ENCODE measurements around the gene CXorf66.
"Not testable (repeated sequence)": the region's sequence is repeated elsewhere in the genome, so short reads cannot be mapped to it uniquely, and the experiment has no call there.

CXorf66 gene, protein sequence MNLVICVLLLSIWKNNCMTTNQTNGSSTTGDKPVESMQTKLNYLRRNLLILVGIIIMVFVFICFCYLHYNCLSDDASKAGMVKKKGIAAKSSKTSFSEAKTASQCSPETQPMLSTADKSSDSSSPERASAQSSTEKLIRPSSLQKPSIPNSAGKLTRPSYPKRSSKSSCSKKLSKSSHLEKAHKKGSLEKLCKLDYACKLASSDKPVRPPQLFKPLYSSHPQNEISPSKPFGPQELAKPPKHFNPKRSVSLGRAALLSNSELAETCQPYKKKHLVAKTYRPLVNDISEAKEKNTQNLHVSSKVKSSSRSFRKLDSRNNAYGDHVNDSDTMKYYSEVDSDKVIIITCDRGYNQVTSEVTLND

DNA sequence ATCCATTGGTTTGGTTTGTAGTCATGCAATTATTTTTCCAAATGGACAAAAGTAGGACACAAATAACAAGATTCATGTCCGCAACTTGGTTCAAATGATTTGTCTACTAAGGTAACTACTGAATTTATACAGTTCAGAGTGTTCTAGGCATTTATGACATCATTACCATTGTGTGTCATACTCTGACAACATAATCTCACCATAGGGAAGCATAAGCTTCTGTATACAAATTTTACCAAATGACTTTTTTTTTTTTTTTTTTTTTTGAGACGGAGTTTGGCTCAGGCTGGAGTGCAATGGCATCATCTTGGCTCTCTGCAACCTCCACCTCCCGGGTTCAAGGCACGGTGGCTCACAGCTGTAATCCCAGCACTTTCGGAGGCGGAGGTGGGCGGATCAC, at the start of gene CXorf66:
TSS of gene CXorf66 (minus strand) at position 101 of the 400 bp plus-strand sequence. CDS start at position 76, 25 bp downstream.
- no peak for DNase-seq (ENCODE audit: insufficient read length, low spot score)

DNA sequence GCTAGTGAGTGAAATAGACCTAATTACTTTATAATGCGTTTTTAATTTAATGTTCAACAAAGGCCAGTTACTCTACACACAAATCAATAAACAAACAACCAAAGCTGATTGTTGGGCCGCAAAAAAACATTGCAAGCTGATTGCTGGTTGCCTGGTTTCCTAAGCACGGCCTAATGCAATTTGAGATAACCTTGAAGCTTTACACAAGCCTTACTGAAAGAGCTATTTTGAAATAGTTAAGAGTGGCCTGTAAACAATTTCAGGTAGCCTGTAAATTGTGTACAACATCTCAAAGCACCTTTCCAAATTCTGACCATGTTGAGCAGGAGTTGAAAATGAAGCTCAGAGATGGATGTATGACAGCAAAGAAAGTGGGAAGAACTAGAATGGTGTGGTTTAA, 17.5 kb upstream of the CXorf66 start:
- DNase-seq (ENCODE audit: insufficient read length, low spot score) (no peak), FAIRE-seq (no peak)

More for the DNA sequence above, at the start of gene CXorf66:
- FAIRE-seq, result no peak

DNA sequence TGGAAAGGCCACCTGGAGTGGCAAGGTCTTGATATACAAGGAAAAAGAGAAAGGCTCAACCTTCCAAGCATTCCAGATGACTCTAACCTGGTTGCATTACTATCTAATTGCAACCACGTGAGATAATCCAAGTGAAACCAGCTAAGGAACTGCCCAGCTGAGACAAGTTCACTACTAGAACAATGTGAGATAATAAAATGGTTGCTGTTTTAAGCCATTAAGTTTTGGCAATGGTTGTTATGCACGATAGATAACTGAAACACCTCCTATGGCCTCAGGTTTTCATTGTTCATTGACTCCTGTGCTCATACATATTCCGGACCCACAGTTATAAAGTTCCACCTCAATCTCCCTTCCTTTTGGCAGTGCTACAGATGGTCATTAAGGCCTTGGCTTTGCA, 9.2 kb upstream of the CXorf66 start:
- DNase-seq (ENCODE audit: insufficient read length, low spot score) (no peak), FAIRE-seq (no peak)

DNA sequence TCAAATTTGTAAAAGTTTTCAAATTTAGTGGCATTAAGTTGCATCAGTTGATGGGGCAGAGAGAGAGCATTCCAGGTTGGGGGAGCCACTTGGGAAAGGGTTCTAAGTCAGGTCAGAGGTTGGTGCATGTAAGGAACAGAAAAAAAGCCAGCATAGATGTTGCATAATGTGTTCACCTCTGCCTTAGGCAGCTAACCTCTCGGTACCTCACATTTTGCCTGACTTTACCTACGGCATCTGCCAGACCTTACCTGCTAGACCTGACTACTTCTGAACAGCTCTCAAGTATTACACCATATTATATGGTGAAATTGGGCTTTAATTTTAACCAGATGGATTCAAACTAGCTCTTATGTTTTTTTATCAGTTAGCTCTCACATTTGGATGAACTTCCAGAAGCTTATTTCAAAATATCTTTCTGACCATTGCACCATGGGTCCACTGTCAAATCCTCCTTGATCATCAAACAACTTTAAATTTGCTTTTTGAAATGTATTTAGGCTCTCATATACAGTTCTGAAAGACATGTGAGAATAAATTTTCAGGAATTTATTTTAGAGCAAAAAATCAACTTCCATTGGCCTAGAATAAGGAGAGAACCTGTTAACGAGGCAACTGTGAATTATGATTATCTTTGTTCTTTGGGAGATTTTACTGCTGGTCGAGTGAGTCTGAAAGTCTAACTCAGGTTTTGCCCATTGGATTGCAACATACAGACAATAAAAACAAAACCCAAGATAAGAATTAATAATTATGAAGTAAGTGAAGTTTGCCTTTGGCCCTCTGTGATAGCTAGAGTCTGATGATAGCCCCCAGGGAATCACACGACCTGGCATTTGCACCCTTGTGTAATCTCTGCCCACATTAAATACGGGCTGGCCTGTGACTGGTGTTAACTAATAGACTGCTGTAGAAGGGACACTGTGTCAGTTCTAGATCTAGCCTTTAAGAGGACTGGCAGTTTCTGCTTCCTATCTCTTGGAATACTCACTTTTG, 7.6 kb upstream of the CXorf66 start:
- FAIRE-seq (no peak), DNase-seq (ENCODE audit: insufficient read length, low spot score) (no peak)

DNA sequence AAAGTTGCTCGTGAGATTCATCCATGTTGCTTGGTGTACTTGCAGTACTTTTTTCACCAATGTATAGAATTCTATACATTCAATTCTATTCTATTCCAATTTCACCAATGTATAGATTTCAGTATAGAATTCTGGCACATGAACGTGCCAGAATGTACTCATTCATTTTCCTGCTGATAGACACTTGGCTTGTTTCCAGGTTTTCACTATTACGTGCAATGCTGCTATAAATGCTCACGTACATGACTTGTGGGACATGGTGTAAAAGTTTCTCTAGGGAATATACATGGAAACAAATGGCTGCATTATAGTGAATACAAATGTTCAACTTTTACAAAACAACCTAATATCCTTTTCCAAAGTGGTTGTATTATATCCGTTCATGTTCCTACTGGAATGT, 6.8 kb upstream of the CXorf66 start:
- FAIRE-seq, result no peak

DNA sequence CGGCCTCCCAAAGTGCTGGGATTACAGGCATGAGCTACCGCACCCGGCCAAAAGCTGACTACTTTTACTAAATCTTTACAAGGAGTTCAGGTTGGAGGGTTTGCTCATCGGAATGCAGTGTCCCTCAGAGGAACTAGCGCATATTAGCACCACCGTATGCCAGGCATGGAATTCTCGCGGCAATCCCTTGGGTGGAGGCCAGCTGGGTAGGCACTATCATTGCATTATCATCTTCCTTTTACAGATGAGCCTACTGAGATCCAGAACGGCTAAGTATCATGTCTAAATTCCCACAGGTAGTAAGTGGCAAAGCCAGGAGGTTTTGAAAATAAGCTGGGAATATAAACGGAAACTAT, 6.1 kb upstream of the CXorf66 start:
- DNase-seq (ENCODE audit: insufficient read length, low spot score), result no peak
- FAIRE-seq, result no peak

More for the DNA sequence above, 6.8 kb upstream of the CXorf66 start:
- no peak for DNase-seq (ENCODE audit: insufficient read length, low spot score)

DNA sequence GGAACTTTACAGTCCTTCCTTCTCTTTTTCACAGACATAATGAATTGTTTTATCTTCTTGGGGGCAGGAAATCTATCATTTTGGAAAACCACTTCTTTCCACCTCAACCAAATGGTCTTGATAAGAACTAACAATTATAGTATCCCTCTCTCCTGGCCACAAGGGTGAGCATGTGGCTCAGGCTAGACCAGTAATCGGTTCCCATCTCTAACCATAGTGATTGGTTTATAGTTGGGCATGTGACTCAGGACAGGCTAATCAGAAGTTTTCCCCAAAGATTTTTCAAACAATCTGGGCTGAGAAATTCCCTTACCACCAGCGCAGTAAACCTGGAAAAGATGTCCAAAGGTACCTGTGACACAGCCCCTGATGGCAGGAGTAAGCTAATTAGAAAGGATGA, 4.0 kb upstream of the CXorf66 start:
- no peak for FAIRE-seq
- no peak for DNase-seq (ENCODE audit: insufficient read length, low spot score)

DNA sequence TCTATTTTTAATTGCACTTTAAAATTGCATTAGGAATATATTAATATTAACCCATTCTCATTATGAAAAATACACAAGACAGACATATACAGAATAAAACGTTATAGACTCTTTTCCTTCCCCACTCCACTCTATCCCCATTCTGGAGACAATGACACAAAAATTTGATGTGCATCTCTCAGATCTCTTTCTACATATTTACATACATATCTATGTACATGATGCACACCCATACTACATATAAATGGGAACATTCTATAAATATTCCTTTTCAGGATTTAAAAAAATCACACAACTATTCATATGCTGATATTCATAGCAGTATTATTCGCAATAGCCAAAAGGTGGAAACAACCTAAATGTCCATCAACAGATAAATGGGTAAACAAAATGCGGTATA, 2.4 kb upstream of the CXorf66 start:
- no peak for FAIRE-seq
- no peak for DNase-seq (ENCODE audit: insufficient read length, low spot score)

DNA sequence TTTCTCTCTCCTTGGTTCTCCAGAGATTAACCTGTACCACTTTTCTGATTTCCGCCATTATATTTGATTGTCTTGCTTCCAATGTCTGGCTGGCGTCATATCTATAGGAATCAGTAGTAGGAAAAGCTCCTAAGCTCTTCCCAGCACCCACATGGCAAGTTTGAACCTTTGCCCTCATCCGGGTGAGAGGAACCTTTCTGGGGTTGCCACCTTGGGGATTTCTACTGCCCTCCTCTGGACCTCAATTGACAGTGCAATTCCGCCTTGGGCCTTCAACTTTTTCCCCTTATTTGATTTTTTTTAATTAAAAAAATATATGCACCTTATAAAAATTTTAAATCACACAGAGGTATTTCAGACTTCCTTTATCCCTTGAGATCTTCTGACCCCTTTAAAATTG, 2.0 kb upstream of the CXorf66 start:
- peak; percentile 0 for DNase-seq (ENCODE audit: insufficient read length, low spot score)
- FAIRE-seq, result peak; percentile 37

DNA sequence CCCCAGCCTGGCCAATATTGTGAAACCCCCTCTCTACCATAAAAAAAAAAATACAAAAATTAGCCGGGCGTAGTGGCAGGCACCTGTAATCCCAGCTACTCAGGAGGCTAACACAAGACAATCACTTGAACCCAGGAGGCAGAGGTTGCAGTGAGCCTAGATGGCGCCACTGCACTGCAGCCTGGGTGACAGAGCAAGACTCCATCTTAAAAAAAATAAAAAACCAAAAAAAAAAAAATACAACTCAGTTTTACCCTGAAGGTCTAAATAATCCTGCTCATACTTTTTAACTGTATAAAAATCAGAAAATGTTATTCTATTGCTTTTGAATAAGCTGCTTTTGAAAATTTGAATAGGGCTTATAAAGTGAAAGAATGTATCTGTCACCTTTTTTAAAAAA, 838 bp upstream of the CXorf66 start:
- not testable (repeated sequence) for DNase-seq (ENCODE audit: insufficient read length, low spot score); FAIRE-seq

DNA sequence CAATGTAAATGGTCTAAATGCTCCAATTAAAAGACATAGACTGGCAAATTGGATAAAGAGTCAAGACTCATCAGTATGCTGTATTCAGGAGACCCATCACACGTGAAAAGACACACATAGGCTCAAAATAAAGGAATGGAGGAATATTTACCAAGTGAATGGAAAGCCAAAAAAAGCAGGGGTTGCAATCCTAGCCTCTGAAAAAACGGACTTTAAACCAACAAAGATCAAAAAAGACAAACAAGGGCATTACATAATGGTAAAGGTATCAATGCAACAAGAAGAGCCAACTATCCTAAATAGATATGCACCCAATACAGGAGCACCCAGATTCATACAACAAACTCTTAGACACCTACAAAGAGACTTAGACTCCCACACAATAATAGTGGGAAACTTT, 4.2 kb downstream of the CXorf66 start:
- not testable (repeated sequence) for DNase-seq (ENCODE audit: insufficient read length, low spot score); FAIRE-seq

DNA sequence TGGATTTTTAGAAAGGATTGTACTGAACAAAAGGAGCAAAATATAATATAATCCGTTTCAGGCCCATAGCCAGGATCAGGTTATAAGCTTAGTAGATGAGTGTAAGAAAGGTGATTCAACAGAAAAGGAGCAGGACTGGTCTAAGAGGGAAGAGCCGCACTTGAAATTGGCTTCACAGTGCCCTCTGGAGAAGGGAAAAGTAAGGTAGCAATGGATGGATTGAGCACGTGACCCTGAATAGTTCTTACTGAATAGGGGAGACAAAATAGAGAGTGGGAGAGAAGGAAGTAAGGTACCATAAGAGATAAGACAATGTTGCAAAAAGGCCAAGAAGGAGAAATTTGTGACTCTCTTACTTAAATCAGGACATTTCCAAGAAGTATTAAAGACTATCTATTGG, 15.6 kb downstream of the CXorf66 start:
- no peak for FAIRE-seq
- no peak for DNase-seq (ENCODE audit: insufficient read length, low spot score)

DNA sequence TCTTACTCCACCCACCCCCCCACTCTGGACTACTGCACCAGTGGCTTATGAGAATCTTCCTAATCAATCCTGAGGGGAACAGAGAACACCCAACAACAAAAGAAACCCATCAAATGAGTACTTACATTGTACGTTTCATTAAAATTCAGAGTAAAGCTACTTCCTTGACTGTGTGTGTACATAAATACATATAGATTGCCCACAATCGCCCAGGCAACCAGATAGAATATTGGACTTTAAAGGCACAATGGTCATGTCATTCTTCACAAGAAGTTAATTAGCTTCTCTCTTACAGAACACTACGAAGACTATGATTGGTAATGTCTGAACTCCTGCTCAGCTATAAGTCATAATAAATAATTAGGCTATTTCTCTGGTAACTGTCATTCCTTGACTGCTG, 20.2 kb downstream of the CXorf66 start:
- DNase-seq (ENCODE audit: insufficient read length, low spot score) (no peak), FAIRE-seq (no peak)

DNA sequence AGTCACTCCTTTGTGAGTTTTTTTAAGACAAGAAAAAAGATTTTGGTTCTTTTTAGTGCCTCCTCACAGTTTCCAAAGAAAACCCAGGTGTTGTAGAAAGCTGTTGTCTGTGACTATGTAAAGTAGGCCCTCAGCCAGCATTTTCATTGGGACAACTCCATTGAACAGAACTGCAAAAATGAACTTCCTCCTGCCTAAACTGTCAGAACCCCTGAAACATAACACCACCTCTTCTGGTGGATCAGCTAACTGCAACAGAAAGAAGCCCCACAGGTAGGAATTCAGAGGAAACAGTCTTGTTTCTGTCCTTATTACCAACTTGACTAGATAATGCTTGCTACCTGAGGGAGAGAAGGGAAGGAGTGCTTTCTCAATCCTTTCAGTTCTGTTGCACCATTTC, 29.1 kb downstream of the CXorf66 start:
- FAIRE-seq (no peak), DNase-seq (ENCODE audit: insufficient read length, low spot score) (no peak)

DNA sequence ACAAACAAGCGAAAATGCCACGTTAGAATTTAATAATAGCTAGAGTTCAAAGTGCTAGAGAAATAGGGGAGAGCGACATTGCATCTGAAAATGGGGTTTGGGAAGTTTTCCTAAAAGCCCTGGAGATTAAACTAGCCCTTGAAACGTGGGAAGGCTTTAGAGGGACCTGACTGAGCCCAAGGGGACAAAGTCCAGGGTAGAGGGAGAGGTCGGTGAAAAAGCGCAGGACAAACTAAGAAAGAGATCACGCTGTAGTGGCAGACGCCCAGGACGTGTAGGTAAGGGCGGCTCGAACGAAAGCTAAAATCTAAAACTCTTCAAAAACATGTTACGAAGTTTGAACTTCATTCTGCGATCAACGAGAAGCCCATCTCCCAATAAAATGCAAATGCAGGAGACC, 31.4 kb downstream of the CXorf66 start:
- FAIRE-seq, result no peak
- no peak for DNase-seq (ENCODE audit: insufficient read length, low spot score)

DNA sequence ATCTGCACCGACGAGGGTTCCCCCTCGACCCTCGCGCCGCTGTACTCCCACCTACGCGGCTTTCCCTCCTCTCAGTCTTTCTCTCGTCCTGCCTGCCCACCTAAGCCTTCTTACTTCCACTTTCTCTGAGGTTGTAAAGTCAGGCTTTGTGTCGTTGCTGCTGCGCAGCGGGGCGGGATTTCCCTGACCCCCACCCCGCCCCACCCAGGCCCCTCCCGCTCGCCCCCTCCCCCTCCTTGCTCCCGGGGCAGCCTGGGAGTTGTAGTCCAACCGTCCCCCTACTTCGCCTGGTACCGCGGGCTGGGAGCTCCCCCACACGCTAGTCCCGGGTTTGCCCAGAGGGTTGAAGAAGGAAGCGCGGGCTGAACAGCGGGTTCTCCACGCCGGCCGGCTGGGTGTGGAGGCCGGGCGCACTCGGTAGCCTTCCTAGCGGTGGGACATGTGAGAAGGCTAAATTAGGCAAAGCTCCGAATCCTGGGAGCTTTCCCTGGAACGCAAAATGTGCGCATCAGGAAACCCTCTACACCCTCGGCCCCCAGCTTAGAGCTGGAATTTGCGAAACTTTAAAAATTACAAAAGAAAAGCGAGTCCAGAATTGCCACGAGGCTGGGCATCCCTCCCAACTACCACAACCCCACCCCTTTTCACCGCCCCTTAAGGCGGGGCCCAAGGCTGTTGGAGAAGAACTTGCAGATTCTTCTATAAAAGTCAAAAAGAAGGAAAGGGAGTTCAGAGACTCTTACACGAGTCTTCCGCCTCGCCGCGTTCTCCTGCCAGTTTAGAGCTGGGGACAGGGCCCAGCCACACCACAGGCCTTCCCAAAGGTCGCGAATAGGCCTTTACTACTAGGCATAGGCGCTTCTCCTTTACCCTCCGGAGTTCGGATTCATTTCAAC, 32.2 kb downstream of the CXorf66 start, which contains the start of gene ATP11C:
TSS of gene ATP11C (minus strand) at position 153 of the 896 bp plus-strand sequence. CDS start 1,011 bp downstream, outside the sequence.
- FAIRE-seq (peak; percentile 87), DNase-seq (ENCODE audit: insufficient read length, low spot score) (peak; percentile 42)

DNA sequence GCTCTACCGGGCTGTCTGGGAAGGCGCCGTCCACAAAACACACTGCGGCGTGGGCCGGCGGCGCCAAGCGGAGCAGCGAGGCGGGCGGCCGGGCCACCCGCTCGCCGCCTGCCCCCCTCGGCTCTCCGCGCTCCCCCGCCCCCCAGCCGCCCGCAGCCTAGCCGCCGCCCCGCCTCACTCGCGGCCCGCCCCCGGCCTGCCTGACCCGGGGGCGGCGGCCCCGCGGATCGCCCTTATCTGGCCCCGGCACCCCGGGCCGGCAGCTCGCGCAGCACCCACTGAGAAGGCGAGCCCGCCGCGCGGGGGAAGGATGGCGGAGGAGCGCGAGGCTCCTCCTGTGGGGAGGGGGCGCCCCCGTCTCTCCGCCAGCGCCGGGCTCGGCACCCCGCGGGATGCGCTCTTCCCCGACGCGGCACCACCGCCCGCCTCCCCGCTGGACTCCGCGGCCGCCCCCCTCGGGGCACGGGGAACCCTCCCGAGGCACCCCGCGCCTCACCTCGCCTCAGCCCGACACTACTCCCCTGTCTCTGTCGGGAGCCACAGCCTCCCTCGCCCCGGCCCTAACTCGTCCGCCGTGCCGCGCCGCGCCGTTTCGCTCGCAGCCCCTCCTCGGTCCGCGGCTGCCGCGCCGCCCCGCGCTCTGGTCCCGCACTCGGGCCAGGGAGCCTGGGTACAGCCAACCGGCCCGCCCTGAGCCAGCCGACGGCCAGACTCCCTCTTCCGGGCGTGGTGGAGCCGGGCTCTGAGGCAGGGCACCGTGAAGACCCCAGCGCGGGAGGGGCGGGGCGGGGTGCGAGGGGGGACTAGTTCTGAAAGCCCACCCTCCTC, 33.0 kb downstream of the CXorf66 start:
- no peak for FAIRE-seq
- DNase-seq (ENCODE audit: insufficient read length, low spot score), result no peak

DNA sequence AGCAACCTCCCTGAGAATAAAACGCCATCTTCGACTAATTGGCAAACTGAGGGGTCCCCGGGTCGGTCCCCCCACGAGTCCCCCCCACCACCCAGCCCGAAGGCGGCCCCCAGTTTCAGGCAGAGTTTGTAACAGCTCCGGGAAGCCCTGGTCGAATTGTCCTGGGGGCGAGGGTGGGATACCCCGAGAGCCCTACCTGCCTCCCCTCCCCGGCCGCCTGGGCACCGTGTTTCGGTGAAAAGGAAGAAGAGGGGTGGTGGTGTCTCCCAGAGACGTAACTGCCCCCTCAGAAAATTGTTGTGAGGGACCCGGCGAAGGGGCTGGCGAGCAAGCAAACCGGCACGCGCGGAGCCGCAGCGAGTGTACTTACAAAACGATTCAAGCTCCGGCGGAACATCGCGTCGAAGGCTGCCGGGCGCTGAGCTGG, 33.7 kb downstream of the CXorf66 start:
- no peak for DNase-seq (ENCODE audit: insufficient read length, low spot score)
- FAIRE-seq, result no peak

DNA sequence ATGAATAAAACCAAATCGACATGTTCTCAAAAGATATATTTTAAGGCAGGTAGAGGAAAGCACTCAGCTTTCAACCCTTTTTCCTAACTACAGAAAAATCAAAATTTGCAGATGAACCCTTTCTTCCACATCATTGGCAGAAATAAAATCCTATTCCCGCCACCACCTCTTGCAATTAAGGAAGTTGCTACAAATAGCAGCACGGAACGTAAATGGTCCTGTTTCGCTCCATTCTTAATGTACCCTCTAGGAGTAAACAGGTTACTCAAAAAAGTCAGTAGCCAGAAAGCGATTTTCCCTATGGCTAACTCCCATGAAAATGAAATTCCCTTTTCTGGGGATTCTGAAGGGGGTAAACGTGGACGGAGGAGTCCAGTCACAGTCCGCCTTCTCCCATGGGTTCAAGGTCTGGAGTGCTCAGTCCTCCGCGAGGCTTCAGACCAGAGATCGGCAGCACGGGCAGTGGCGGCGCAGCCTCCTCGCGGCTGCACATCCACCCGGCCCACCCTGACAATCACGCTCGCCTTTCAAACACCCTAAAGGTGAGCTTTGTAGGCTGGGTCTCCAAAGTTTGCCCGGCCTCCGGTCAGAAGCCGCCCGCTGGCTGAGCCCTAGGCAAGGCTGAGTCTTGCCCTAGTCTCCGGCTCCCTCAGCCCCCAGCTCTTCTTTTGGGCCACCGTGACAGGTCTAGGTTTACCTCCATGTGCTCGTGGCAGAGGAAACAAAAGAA, 34.2 kb downstream of the CXorf66 start:
- FAIRE-seq (peak; percentile 76), DNase-seq (ENCODE audit: insufficient read length, low spot score) (no peak)
